Calu3 (cell line): Measurements from ENCODE around the gene SEC61A2. TPM values are rescaled to one million over a fixed set of nuclear protein-coding genes. Genes with fewer than 3 reads are reported as not detected.

ENCODE experiments used
- BruUV-seq: library from RNA; stranded (reverse); fragments of 400-500 nt; replicated peaks from 2 replicates; lab custom pipeline; 2021; lab: Mats Ljungman, UMichigan
- CTCF ChIA-PET: fragments of 300-600 bp; sonication (Branson Sonifier 250); formaldehyde crosslinking; loops from one replicate; lab custom pipeline; 2022; ENCODE audit warnings: antibody characterized with exemption; lab: Charles Lee
- DNase-seq: peaks from one replicate; pipeline ENCODE4 v3.0.0; 2022
- H3K27ac Mint-ChIP-seq: one replicate; pipeline ENCODE4 v1.8.0; 2022; ENCODE audit warnings: mixed read lengths; ENCODE audit not compliant: unreplicated experiment
- H3K27me3 Mint-ChIP-seq: one replicate; pipeline ENCODE4 v1.8.0; 2022; ENCODE audit warnings: mixed read lengths; ENCODE audit not compliant: unreplicated experiment
- H3K36me3 Mint-ChIP-seq: one replicate; pipeline ENCODE4 v1.8.0; 2022; ENCODE audit warnings: mild to moderate bottlenecking, moderate library complexity, mixed read lengths; ENCODE audit not compliant: insufficient read depth, unreplicated experiment
- H3K4me1 Mint-ChIP-seq: one replicate; pipeline ENCODE4 v1.8.0; 2022; ENCODE audit warnings: mild to moderate bottlenecking, low read depth, mixed read lengths; ENCODE audit not compliant: unreplicated experiment
- H3K4me3 Mint-ChIP-seq: one replicate; pipeline ENCODE4 v1.8.0; 2022; ENCODE audit warnings: mild to moderate bottlenecking, low read depth, moderate library complexity, mixed read lengths; ENCODE audit not compliant: unreplicated experiment
- H3K9me3 Mint-ChIP-seq: one replicate; pipeline ENCODE4 v1.8.0; 2022; ENCODE audit warnings: low read depth, mixed read lengths; ENCODE audit not compliant: unreplicated experiment
- intact Hi-C: fragments of 100-400 bp; cut with micrococcal nuclease; formaldehyde crosslinking; loops from one replicate; pipeline ENCODE4 v1.10.0; 2022; ENCODE audit not compliant: unreplicated experiment
- total RNA-seq: library from RNA; stranded (reverse); gene quantifications from 2 replicates; pipeline ENCODE4 v1.2.3, GENCODE V29; 2022
- TF ChIP-seq, protein P1 (sequence below): fragments of 200-600 bp; IDR thresholded peaks from one replicate; pipeline ENCODE4 v1.8.0; 2022; ENCODE audit warnings: antibody characterized with exemption; ENCODE audit not compliant: unreplicated experiment

Gene SEC61A2
- total RNA-seq, 1 experiment from 2014 or later = 7.0 TPM

DNA sequence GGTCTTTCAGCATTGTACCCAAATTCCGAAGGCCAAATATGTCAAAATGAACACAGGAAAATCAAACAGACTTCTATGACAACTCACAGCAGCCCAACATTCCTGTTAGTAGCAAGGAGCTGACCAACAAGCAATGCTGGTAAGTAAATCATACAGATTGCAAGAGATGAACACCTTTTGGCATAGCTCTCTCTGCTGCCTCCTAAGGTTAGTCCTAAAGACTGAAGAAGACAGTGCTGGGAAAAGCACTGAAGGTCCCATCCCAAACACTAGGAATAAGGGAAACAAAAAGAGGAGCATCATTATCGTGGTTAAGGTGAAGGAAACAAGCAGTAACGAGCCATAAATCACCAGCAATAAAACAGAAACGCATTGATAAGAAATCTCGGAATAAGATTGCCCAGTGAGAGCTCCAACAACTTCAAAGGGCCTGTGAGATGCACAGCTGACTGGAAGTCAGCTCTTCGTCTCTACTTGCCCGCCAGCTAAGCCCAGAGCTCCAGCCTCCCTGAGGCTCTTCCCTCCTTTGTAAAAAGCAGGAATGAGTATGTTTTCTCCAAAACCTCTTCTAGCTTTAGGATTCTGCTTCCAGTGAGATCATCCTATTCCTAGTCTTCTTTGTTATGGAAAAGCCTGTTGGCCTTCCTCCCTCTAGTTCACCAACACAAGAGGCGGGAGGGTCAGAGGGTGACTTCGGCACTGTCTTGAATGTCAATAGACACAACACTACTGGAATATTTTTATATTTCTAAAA, 50.9 kb downstream of the SEC61A2 start:
- Mint-ChIP-seq H3K27me3 (no peaks in the 10 kb centered on the region), H3K27ac (no peak overlapping the region), H3K9me3 (no peaks in the 10 kb centered on the region), H3K4me1 (no peaks in the 10 kb centered on the region), H3K36me3 (peaks cover 13% of the 10 kb centered on the region), H3K4me3 (no peak overlapping the region)
- CTCF ChIA-PET = no interaction called here
- BruUV-seq = no TSS peak
- DNase-seq = no peak
- intact Hi-C loops = no loop called here
- TF ChIP-seq, protein P1, sequence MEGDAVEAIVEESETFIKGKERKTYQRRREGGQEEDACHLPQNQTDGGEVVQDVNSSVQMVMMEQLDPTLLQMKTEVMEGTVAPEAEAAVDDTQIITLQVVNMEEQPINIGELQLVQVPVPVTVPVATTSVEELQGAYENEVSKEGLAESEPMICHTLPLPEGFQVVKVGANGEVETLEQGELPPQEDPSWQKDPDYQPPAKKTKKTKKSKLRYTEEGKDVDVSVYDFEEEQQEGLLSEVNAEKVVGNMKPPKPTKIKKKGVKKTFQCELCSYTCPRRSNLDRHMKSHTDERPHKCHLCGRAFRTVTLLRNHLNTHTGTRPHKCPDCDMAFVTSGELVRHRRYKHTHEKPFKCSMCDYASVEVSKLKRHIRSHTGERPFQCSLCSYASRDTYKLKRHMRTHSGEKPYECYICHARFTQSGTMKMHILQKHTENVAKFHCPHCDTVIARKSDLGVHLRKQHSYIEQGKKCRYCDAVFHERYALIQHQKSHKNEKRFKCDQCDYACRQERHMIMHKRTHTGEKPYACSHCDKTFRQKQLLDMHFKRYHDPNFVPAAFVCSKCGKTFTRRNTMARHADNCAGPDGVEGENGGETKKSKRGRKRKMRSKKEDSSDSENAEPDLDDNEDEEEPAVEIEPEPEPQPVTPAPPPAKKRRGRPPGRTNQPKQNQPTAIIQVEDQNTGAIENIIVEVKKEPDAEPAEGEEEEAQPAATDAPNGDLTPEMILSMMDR = no peak

DNA sequence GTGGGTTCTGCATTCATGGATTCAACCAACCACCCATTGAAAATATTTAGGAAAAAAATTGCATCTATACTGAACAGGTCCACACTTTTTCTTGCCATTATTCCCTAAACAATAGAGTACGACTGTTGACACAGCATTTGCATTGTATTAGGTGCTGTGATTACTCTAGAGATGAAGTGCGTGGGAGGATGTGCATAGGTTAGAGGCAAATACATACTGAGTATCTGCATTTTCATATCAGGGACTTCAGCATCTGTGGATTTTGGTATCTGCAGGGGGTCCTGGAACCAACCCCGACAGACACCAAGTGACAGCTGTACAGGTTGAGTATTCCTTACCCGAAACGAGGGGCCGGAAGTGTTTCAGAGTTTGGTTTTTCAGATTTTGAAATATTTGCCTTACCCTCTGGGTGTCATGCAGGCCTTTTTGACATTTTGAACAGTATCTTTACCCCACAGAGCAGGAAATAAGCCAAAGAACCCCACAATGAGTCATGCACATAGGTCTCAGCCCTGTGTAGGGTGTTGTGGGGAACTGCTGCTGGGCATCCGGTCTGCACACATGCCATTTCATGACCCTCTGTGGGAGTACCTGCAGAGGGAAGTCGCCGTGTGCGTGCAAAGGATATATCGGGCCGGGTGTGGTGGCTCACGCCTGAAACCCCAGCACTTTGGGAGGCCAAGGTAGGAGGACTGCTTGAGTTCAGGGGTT, 51.7 kb downstream of the SEC61A2 start:
- no TSS peak for BruUV-seq
- Mint-ChIP-seq H3K9me3 (no peaks in the 10 kb centered on the region), H3K4me3 (no peak overlapping the region), H3K4me1 (no peaks in the 10 kb centered on the region), H3K27ac (no peak overlapping the region), H3K36me3 (peaks cover 15% of the 10 kb centered on the region), H3K27me3 (no peaks in the 10 kb centered on the region)
- no peak for DNase-seq
- intact Hi-C loops = no loop called here
- CTCF ChIA-PET = no interaction called here
- TF ChIP-seq, protein P1 = no peak

DNA sequence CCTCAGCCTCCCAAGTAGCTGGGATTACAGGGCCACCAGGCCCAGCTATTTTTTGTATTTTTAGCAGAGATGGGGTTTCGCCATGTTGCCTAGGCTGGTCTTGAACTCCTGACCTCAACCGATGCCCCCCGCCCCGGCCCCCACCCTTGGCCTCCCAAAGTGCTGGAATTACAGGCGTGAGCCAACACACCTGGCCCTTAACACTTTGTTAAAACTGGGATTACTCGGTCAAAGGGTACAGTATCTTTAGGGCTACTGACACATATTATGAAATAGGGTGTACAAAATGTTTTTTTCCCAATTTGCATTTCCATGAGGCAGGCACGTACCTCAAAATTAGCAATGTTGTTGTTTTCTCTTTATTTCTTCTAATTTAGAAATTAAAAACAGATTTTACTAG, 54.7 kb downstream of the SEC61A2 start:
- CTCF ChIA-PET = no interaction called here
- Mint-ChIP-seq H3K4me3 (no peak overlapping the region), H3K27ac (no peak overlapping the region), H3K27me3 (no peaks in the 10 kb centered on the region), H3K36me3 (peaks cover 17% of the 10 kb centered on the region), H3K9me3 (no peaks in the 10 kb centered on the region), H3K4me1 (no peaks in the 10 kb centered on the region)
- TF ChIP-seq, protein P1 = no peak
- intact Hi-C loops = no loop called here
- DNase-seq = no peak
- BruUV-seq = no TSS peak

DNA sequence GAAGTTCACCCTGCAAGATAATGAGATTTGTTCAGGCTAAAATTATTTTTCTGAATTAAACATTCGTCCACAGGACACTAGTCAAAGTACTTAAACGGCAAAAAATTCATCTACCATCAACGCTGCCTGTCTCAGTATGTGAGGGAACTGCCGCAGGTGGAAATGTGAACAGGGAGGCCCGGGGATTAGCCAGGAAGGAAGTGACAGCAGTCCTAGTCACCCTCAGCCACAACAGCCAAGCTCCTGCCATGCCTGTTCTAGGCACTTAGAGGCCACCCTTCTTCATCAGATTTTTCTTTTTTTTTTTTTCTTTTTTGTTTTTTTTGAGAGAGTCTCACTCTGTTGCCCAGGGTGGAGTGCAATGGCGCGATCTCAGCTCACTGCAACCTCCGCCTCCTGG, 56.8 kb downstream of the SEC61A2 start:
- no peak overlapping the region for H3K4me3 Mint-ChIP-seq
- intact Hi-C loops = no loop called here
- H3K4me1 Mint-ChIP-seq = no peaks in the 10 kb centered on the region
- no peaks in the 10 kb centered on the region for H3K27me3 Mint-ChIP-seq
- CTCF ChIA-PET = interaction anchor here (0.6 kb wide), 1 partner anchor 16 kb away, joined by 3 read pairs; no protein-coding TSS in a partner anchor
- TF ChIP-seq, protein P1 = no peak
- no peak overlapping the region for H3K27ac Mint-ChIP-seq
- BruUV-seq = no TSS peak
- H3K9me3 Mint-ChIP-seq = no peaks in the 10 kb centered on the region
- DNase-seq = no peak
- H3K36me3 Mint-ChIP-seq = peaks cover 20% of the 10 kb centered on the region
